Measurements from ENCODE around the gene ARHGAP26.

ARHGAP26 gene

GRCh38 chr5:142849466-142849865 lies 79.3 kb downstream of the ARHGAP26 start:
- DNase-seq (ENCODE audit: low read depth in 2 of 2) = no peak

GRCh38 chr5:142849880-142850279 lies 79.7 kb downstream of the ARHGAP26 start:
- DNase-seq (ENCODE audit: low read depth in 2 of 2) = no peak

GRCh38 chr5:142851731-142852130 lies 81.6 kb downstream of the ARHGAP26 start:
- DNase-seq (ENCODE audit: low read depth in 2 of 2) = no peak

GRCh38 chr5:142852416-142853198 lies 82.4 kb downstream of the ARHGAP26 start:
- no peak for DNase-seq (ENCODE audit: low read depth in 2 of 2)

GRCh38 chr5:142853682-142854081 lies 83.5 kb downstream of the ARHGAP26 start:
- no peak for DNase-seq (ENCODE audit: low read depth in 2 of 2)

- DNase-seq (ENCODE audit: low read depth in 2 of 2) = no peak
These were observed 86.1 kb downstream of the ARHGAP26 start for GRCh38 chr5:142856269-142856782.

GRCh38 chr5:142857405-142857804 lies 87.2 kb downstream of the ARHGAP26 start:
- no peak for DNase-seq (ENCODE audit: low read depth in 2 of 2)

- no peak for DNase-seq (ENCODE audit: low read depth in 2 of 2)
These were observed 88.9 kb downstream of the ARHGAP26 start for GRCh38 chr5:142859037-142859436.

- DNase-seq (ENCODE audit: low read depth in 2 of 2) = no peak
These were observed 90.1 kb downstream of the ARHGAP26 start for GRCh38 chr5:142860270-142860669.

- DNase-seq (ENCODE audit: low read depth in 2 of 2) = no peak
These were observed 90.8 kb downstream of the ARHGAP26 start for GRCh38 chr5:142861011-142861410.

GRCh38 chr5:142862594-142862993 lies 92.4 kb downstream of the ARHGAP26 start:
- DNase-seq (ENCODE audit: low read depth in 2 of 2) = no peak

GRCh38 chr5:142863856-142864255 lies 93.7 kb downstream of the ARHGAP26 start:
- DNase-seq (ENCODE audit: low read depth in 2 of 2) = no peak

- no peak for DNase-seq (ENCODE audit: low read depth in 2 of 2)
These were observed 94.4 kb downstream of the ARHGAP26 start for GRCh38 chr5:142864290-142865260.

- DNase-seq (ENCODE audit: low read depth in 2 of 2) = no peak
These were observed 95.5 kb downstream of the ARHGAP26 start for GRCh38 chr5:142865631-142866030.

GRCh38 chr5:142866563-142867275 lies 96.5 kb downstream of the ARHGAP26 start:
- DNase-seq (ENCODE audit: low read depth in 2 of 2) = peak; percentile 4 to 27

- DNase-seq (ENCODE audit: low read depth in 2 of 2) = no peak
These were observed 99.7 kb downstream of the ARHGAP26 start for GRCh38 chr5:142869886-142870285.

GRCh38 chr5:142870532-142871362 lies 100.6 kb downstream of the ARHGAP26 start:
- DNase-seq (ENCODE audit: low read depth in 2 of 2) = no peak

GRCh38 chr5:142871363-142872193 lies 101.4 kb downstream of the ARHGAP26 start:
- DNase-seq (ENCODE audit: low read depth in 2 of 2) = no peak

GRCh38 chr5:142872217-142872616 lies 102.0 kb downstream of the ARHGAP26 start:
- no peak for DNase-seq (ENCODE audit: low read depth in 2 of 2)

- DNase-seq (ENCODE audit: low read depth in 2 of 2) = no peak
These were observed 102.6 kb downstream of the ARHGAP26 start for GRCh38 chr5:142872795-142873194.

Data from stimulated activated CD4-positive, alpha-beta T cell treated with anti-CD3 and anti-CD28 coated beads, Interleukin-1b, Interleukin-23, amount 100 ng/mL, for 4 hours (primary cell).